NT2/D1 (cell line): ENCODE measurements around the gene VPS72.

Source experiments
- SUZ12 ChIP-seq: IDR thresholded peaks from 2 replicates; pipeline ENCODE4 v1.6.1; 2011; ENCODE audit not compliant: insufficient read length, insufficient read depth; ENCODE audit errors: extremely low read depth
- YY1 ChIP-seq: IDR thresholded peaks from 2 replicates; pipeline ENCODE4 v1.6.1; 2011; ENCODE audit not compliant: insufficient read length, insufficient read depth

GRCh38 chr1:151187205-151187604, 2.8 kb downstream of the VPS72 start:
- TF ChIP-seq YY1 (no peak), SUZ12 (no peak)
